ENCODE measurements around the gene GPR39. TPM values are rescaled to one million over a fixed set of nuclear protein-coding genes. Genes with fewer than 3 reads are reported as not detected.

The GPR39 gene
- total RNA-seq, 4 donors from 2014 or later, result 0.52 to 53.2 (median 6.8) TPM; not detected in 1

- intact Hi-C loops (cut with DNase I; ENCODE audit: low total_unique reads), result no loop called here
- H3K9me3 ChIP-seq, result no peaks in the 10 kb centered on the region
- no peak for TF ChIP-seq POLR2A (IDR thresholded peaks at IDR 0.05)
- TF ChIP-seq CTCF (IDR thresholded peaks at IDR 0.05), result no peak
These were observed 221.9 kb downstream of the GPR39 start for GRCh38 chr2:132638313-132639040.

GRCh38 chr2:132640116-132640515, 223.5 kb downstream of the GPR39 start:
- H3K4me3 ChIP-seq, result no peak overlapping the region
- TF ChIP-seq CTCF (IDR thresholded peaks at IDR 0.05) (no peak), POLR2A (IDR thresholded peaks at IDR 0.05) (no peak)
- intact Hi-C loops (cut with DNase I; ENCODE audit: low total_unique reads), result no loop called here

More at GRCh38 chr2:132638313-132639040, 221.9 kb downstream of the GPR39 start:
- no peak for DNase-seq
- Histone ChIP-seq H3K27me3 (no peaks in the 10 kb centered on the region), H3K27ac (no peak overlapping the region), H3K4me1 (no peaks in the 10 kb centered on the region), H3K4me3 (no peak overlapping the region), H3K36me3 (no peaks in the 10 kb centered on the region)

GRCh38 chr2:132641819-132642218, 225.2 kb downstream of the GPR39 start:
- Histone ChIP-seq H3K4me1 (no peaks in the 10 kb centered on the region), H3K27me3 (no peaks in the 10 kb centered on the region), H3K36me3 (no peaks in the 10 kb centered on the region), H3K9me3 (no peaks in the 10 kb centered on the region), H3K27ac (no peak overlapping the region), H3K4me3 (no peak overlapping the region)
- TF ChIP-seq POLR2A (IDR thresholded peaks at IDR 0.05) (no peak), CTCF (IDR thresholded peaks at IDR 0.05) (no peak)
- no peak for DNase-seq
- intact Hi-C loops (cut with DNase I; ENCODE audit: low total_unique reads), result no loop called here

More at GRCh38 chr2:132640116-132640515, 223.5 kb downstream of the GPR39 start:
- Histone ChIP-seq H3K4me1 (no peaks in the 10 kb centered on the region), H3K27me3 (no peaks in the 10 kb centered on the region), H3K9me3 (no peaks in the 10 kb centered on the region), H3K27ac (no peak overlapping the region), H3K36me3 (no peaks in the 10 kb centered on the region)
- DNase-seq, result no peak

GRCh38 chr2:132642415-132642814, 225.8 kb downstream of the GPR39 start:
- no peaks in the 10 kb centered on the region for H3K9me3 ChIP-seq
- H3K27me3 ChIP-seq, result no peaks in the 10 kb centered on the region
- H3K4me1 ChIP-seq, result no peaks in the 10 kb centered on the region
- DNase-seq, result no peak
- H3K36me3 ChIP-seq, result no peaks in the 10 kb centered on the region
- intact Hi-C loops (cut with DNase I; ENCODE audit: low total_unique reads), result no loop called here
- no peak overlapping the region for H3K27ac ChIP-seq
- TF ChIP-seq POLR2A (IDR thresholded peaks at IDR 0.05) (no peak), CTCF (IDR thresholded peaks at IDR 0.05) (no peak)
- H3K4me3 ChIP-seq, result no peak overlapping the region

GRCh38 chr2:132645176-132645575, 228.6 kb downstream of the GPR39 start:
- H3K36me3 ChIP-seq, result no peaks in the 10 kb centered on the region
- intact Hi-C loops (cut with DNase I; ENCODE audit: low total_unique reads), result no loop called here
- no peak overlapping the region for H3K4me3 ChIP-seq
- no peaks in the 10 kb centered on the region for H3K4me1 ChIP-seq
- H3K9me3 ChIP-seq, result no peaks in the 10 kb centered on the region
- H3K27ac ChIP-seq, result no peak overlapping the region
- DNase-seq, result no peak
- TF ChIP-seq POLR2A (IDR thresholded peaks at IDR 0.05) (no peak), CTCF (IDR thresholded peaks at IDR 0.05) (no peak)
- no peaks in the 10 kb centered on the region for H3K27me3 ChIP-seq

Measured in uterus (tissue), 4 donors.